ENCODE measurements around the gene UPF3A. TPM values are rescaled to one million over a fixed set of nuclear protein-coding genes. Genes with fewer than 3 reads are reported as not detected.

The UPF3A gene
- total RNA-seq, 1 donor from 2014 or later, result 46.2 TPM

GRCh38 chr13:114303700-114304327 is 22.4 kb downstream of the UPF3A start:
- no peak for DNase-seq (ENCODE audit: low spot score)
- Mint-ChIP-seq H3K27ac (ENCODE audit: unreplicated experiment) (no peak overlapping the region), H3K27me3 (ENCODE audit: low read depth) (no peaks in the 10 kb centered on the region), H3K4me3 (ENCODE audit: unreplicated experiment) (no peak overlapping the region), H3K36me3 (ENCODE audit: low read depth) (peaks cover 31% of the 10 kb centered on the region), H3K9me3 (ENCODE audit: low read depth) (no peaks in the 10 kb centered on the region), H3K4me1 (ENCODE audit: low read depth) (no peaks in the 10 kb centered on the region)
- TF ChIP-seq CTCF (IDR thresholded peaks at IDR 0.05), result no peak

- no peak for TF ChIP-seq CTCF (IDR thresholded peaks at IDR 0.05)
- DNase-seq (ENCODE audit: low spot score), result no peak
- H3K36me3 Mint-ChIP-seq (ENCODE audit: low read depth), result peaks cover 25% of the 10 kb centered on the region
- H3K9me3 Mint-ChIP-seq (ENCODE audit: low read depth), result no peaks in the 10 kb centered on the region
- no peak overlapping the region for H3K4me3 Mint-ChIP-seq (ENCODE audit: unreplicated experiment)
- no peaks in the 10 kb centered on the region for H3K27me3 Mint-ChIP-seq (ENCODE audit: low read depth)
- H3K27ac Mint-ChIP-seq (ENCODE audit: unreplicated experiment), result no peak overlapping the region
- H3K4me1 Mint-ChIP-seq (ENCODE audit: low read depth), result no peaks in the 10 kb centered on the region
Measured at GRCh38 chr13:114304346-114305034, 23.1 kb downstream of the UPF3A start.

- H3K9me3 Mint-ChIP-seq (ENCODE audit: low read depth), result no peaks in the 10 kb centered on the region
Measured at GRCh38 chr13:114309086-114309485, 27.7 kb downstream of the UPF3A start.

GRCh38 chr13:114309806-114310410 is 28.5 kb downstream of the UPF3A start:
- H3K9me3 Mint-ChIP-seq (ENCODE audit: low read depth), result no peaks in the 10 kb centered on the region
- H3K4me3 Mint-ChIP-seq (ENCODE audit: unreplicated experiment), result no peak overlapping the region
- TF ChIP-seq CTCF (IDR thresholded peaks at IDR 0.05), result no peak
- DNase-seq (ENCODE audit: low spot score), result no peak
- H3K27me3 Mint-ChIP-seq (ENCODE audit: low read depth), result no peaks in the 10 kb centered on the region
- peaks cover 22% of the 10 kb centered on the region for H3K4me1 Mint-ChIP-seq (ENCODE audit: low read depth)
- H3K27ac Mint-ChIP-seq (ENCODE audit: unreplicated experiment), result no peak overlapping the region
- peaks cover 10% of the 10 kb centered on the region for H3K36me3 Mint-ChIP-seq (ENCODE audit: low read depth)

More at GRCh38 chr13:114309086-114309485, 27.7 kb downstream of the UPF3A start:
- Mint-ChIP-seq H3K36me3 (ENCODE audit: low read depth) (peaks cover 12% of the 10 kb centered on the region), H3K4me3 (ENCODE audit: unreplicated experiment) (no peak overlapping the region), H3K27me3 (ENCODE audit: low read depth) (no peaks in the 10 kb centered on the region), H3K4me1 (ENCODE audit: low read depth) (peaks cover 20% of the 10 kb centered on the region), H3K27ac (ENCODE audit: unreplicated experiment) (no peak overlapping the region)
- no peak for DNase-seq (ENCODE audit: low spot score)
- TF ChIP-seq CTCF (IDR thresholded peaks at IDR 0.05), result no peak

GRCh38 chr13:114310956-114311355 is 29.6 kb downstream of the UPF3A start:
- TF ChIP-seq CTCF (IDR thresholded peaks at IDR 0.05), result no peak
- Mint-ChIP-seq H3K36me3 (ENCODE audit: low read depth) (peaks cover 8% of the 10 kb centered on the region), H3K4me1 (ENCODE audit: low read depth) (peaks cover 30% of the 10 kb centered on the region), H3K4me3 (ENCODE audit: unreplicated experiment) (no peak overlapping the region), H3K9me3 (ENCODE audit: low read depth) (no peaks in the 10 kb centered on the region), H3K27me3 (ENCODE audit: low read depth) (no peaks in the 10 kb centered on the region), H3K27ac (ENCODE audit: unreplicated experiment) (peak overlapping the region; percentile 57)
- no peak for DNase-seq (ENCODE audit: low spot score)
